Spleen (tissue), 7 donors: Measurements from ENCODE around the gene DDI1.

ENCODE experiments used
- POLR2A ChIP-seq, 3 donors: fragments of 450-650 bp; IDR thresholded peaks; one replicate each; pipeline ENCODE4 v1.5.1; 2017; ENCODE audit warnings: antibody characterized with exemption in 3 of 3, mild to moderate bottlenecking in 1 of 3
- POLR2AphosphoS5 ChIP-seq, 3 donors: sonication (generic); formaldehyde crosslinking; IDR thresholded peaks; one replicate each; pipeline ENCODE4 v1.5.1; 2017; ENCODE audit warnings: antibody characterized with exemption in 3 of 3
- TF ChIP-seq, protein P1 (sequence below), 11 experiments: fragments of 200-600 bp in 7 of 11; fragments of 450-650 bp in 4 of 11; sonication (generic) in 4 of 11; IDR thresholded peaks in 8 of 11; conservative IDR thresholded peaks in 3 of 11; 1 replicate in 7 of 11; 2 replicates in 4 of 11; pipeline versions ENCODE4 v1.4.0 to v1.8.0; 2016 to 2021; ENCODE audit warnings: antibody characterized with exemption in 11 of 11, inconsistent platforms in 4 of 11, mild to moderate bottlenecking in 1 of 11
- donor health status: DM: no; HTN: no; CAD: no; lungs with moderate emphysema.
- donor health status: DM: no; HTN: no; CAD: no.
- donor health status: DM: no; HTN: no; CAD: no.

DNA sequence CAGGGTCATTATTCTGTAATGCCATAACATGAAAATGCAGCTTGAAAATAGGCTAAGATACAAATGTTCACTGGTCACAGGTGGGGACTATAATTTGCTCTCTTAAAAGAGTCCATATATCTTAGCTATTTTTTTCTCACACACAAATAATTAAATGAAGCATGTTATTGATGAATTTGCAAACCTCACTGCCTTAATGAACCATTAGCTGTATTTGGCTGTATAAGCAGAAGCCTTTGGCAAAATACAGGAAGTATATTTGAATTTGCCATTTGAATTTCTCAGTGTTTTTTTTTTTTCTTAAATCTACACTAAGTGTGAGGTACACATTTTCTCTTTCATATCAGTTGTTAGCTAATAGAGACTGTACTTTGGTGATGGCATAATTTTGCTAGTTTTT is 38.7 kb downstream of the DDI1 start:
- TF ChIP-seq, protein P1, sequence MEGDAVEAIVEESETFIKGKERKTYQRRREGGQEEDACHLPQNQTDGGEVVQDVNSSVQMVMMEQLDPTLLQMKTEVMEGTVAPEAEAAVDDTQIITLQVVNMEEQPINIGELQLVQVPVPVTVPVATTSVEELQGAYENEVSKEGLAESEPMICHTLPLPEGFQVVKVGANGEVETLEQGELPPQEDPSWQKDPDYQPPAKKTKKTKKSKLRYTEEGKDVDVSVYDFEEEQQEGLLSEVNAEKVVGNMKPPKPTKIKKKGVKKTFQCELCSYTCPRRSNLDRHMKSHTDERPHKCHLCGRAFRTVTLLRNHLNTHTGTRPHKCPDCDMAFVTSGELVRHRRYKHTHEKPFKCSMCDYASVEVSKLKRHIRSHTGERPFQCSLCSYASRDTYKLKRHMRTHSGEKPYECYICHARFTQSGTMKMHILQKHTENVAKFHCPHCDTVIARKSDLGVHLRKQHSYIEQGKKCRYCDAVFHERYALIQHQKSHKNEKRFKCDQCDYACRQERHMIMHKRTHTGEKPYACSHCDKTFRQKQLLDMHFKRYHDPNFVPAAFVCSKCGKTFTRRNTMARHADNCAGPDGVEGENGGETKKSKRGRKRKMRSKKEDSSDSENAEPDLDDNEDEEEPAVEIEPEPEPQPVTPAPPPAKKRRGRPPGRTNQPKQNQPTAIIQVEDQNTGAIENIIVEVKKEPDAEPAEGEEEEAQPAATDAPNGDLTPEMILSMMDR (IDR thresholded peaks at IDR 0.05 in 8 of 11, conservative IDR thresholded peaks at IDR 0.05 in 3 of 11) = no peak
- TF ChIP-seq POLR2A (IDR thresholded peaks at IDR 0.05) = no peak
- no peak for TF ChIP-seq POLR2AphosphoS5 (IDR thresholded peaks at IDR 0.05)
